GM12878 (cell line): Measurements from ENCODE around the gene USP35. TPM values are rescaled to one million over a fixed set of nuclear protein-coding genes. Genes with fewer than 3 reads are reported as not detected.

ENCODE experiments used
- ATAC-seq: fragments of 200-7000 bp; cut with Tn5 transposase; 3 replicates; pipeline ENCODE4 v1.9.1; 2020; ENCODE audit warnings: mild to moderate bottlenecking, moderate library complexity
- BruUV-seq: library from RNA; stranded (reverse); fragments of 400-500 nt; replicated peaks from 2 replicates; lab custom pipeline; 2021; lab: Mats Ljungman, UMichigan
- CTCF ChIA-PET: fragments of 300-600 bp; sonication (Branson Sonifier 250); formaldehyde crosslinking; extraction: SDS; loops from one replicate; lab custom pipeline; 2021; ENCODE audit warnings: inconsistent platforms; lab: Yijun Ruan, JAX
- POLR2A ChIA-PET: fragments of 350-600 bp; formaldehyde crosslinking; extraction: SDS; loops from one replicate; lab custom pipeline; 2021; ENCODE audit warnings: inconsistent platforms; lab: Charles Lee
- RAD21 ChIA-PET: fragments of 300-600 bp; sonication (Branson Sonifier 250); formaldehyde crosslinking; loops from one replicate; lab custom pipeline; 2023; ENCODE audit warnings: antibody characterized with exemption; ENCODE audit not compliant: unreplicated experiment; lab: Charles Lee
- SMC1A ChIA-PET: fragments of 300-600 bp; sonication (Branson Sonifier 250); formaldehyde crosslinking; loops from one replicate; lab custom pipeline; 2023; ENCODE audit not compliant: unreplicated experiment, uncharacterized antibody; lab: Charles Lee
- DNase-seq: peaks from one replicate; pipeline ENCODE4 v3.0.0-alpha.2; 2011; ENCODE audit warnings: low read depth, low spot score
- FAIRE-seq: peaks from 3 replicates; lab custom pipeline; 2011; peaks lifted over from hg19 to GRCh38; lab: Jason Lieb, UNC
- H2AFZ ChIP-seq: 2 replicates; pipeline ENCODE4 v1.6.0; 2011; ENCODE audit warnings: low read depth, low read length, control low read depth; ENCODE audit not compliant: control insufficient read depth
- H3K27ac ChIP-seq: 2 replicates; pipeline ENCODE4 v1.5.1; 2011; ENCODE audit warnings: control low read depth; ENCODE audit not compliant: control insufficient read depth, insufficient read depth
- H3K27me3 ChIP-seq, 2 experiments: replicated peaks in 1 of 2; 2 replicates each; pipeline versions ENCODE4 v1.6.0 to v1.6.1; 2011; ENCODE audit warnings: low read length in 1 of 2; ENCODE audit not compliant: control insufficient read depth in 2 of 2, insufficient read depth in 2 of 2
- H3K36me3 ChIP-seq, 2 experiments: 2 replicates each; pipeline ENCODE4 v1.5.1; 2011; ENCODE audit warnings: low read length in 1 of 2; ENCODE audit not compliant: control insufficient read depth in 2 of 2, insufficient read depth in 2 of 2
- H3K4me1 ChIP-seq: 2 replicates; pipeline ENCODE4 v1.6.1; 2011; ENCODE audit warnings: mild to moderate bottlenecking, low read length, moderate library complexity, mixed read lengths; ENCODE audit not compliant: control insufficient read depth, insufficient read depth
- H3K4me2 ChIP-seq: 2 replicates; pipeline ENCODE4 v1.6.0; 2011; ENCODE audit warnings: control low read depth; ENCODE audit not compliant: control insufficient read depth, insufficient read depth
- H3K4me3 ChIP-seq: fragments of 200-600 bp; sonication (generic); 2 replicates; pipeline ENCODE4 v1.5.1; 2016
- H3K79me2 ChIP-seq: 2 replicates; pipeline ENCODE4 v1.6.0; 2011; ENCODE audit warnings: low read length; ENCODE audit not compliant: control insufficient read depth, insufficient read depth
- H3K9ac ChIP-seq: 2 replicates; pipeline ENCODE4 v1.8.0; 2011; ENCODE audit warnings: low read length, control low read depth, mixed read lengths; ENCODE audit not compliant: control insufficient read depth, insufficient read depth
- H3K9me3 ChIP-seq: replicated peaks from 3 replicates; pipeline ENCODE4 v1.5.1; 2011; ENCODE audit warnings: mild to moderate bottlenecking, low read length; ENCODE audit not compliant: control insufficient read depth, insufficient read depth
- H4K20me1 ChIP-seq: 2 replicates; pipeline ENCODE4 v1.6.0; 2011; ENCODE audit not compliant: control insufficient read depth, insufficient read depth
- BHLHE40 ChIP-seq, 2 experiments: fragments of 450-650 bp in 1 of 2; IDR thresholded peaks; 2 replicates each; pipeline ENCODE4 v1.6.1; 2011 to 2017; ENCODE audit warnings: low read depth in 2 of 2, borderline replicate concordance in 1 of 2, improper control_type of control experiment in 1 of 2, low read length in 1 of 2, mild to moderate bottlenecking in 1 of 2
- CBX5 ChIP-seq: sonication (generic); IDR thresholded peaks from 2 replicates; pipeline ENCODE4 v1.6.1; 2016; ENCODE audit warnings: low read depth, moderate library complexity, mild to moderate bottlenecking, inconsistent platforms
- CEBPB ChIP-seq, 2 experiments: fragments of 150-350 bp in 1 of 2; IDR thresholded peaks; 2 replicates each; pipeline ENCODE4 v1.6.1; 2012 to 2014; ENCODE audit warnings: low read depth in 2 of 2, low read length in 2 of 2, borderline replicate concordance in 1 of 2, inconsistent platforms in 1 of 2
- FOS ChIP-seq: IDR thresholded peaks from 3 replicates; pipeline ENCODE4 v1.6.1; 2011; ENCODE audit warnings: borderline replicate concordance; ENCODE audit not compliant: insufficient read length; ENCODE audit errors: extremely low read depth
- NR2F1 ChIP-seq: fragments of 450-650 bp; conservative IDR thresholded peaks from 2 replicates; pipeline ENCODE4 v1.6.1; 2017; ENCODE audit warnings: mild to moderate bottlenecking
- POLR2AphosphoS2 ChIP-seq: IDR thresholded peaks from 2 replicates; pipeline ENCODE4 v1.6.1; 2011; ENCODE audit warnings: low read depth, mild to moderate bottlenecking, low read length, improper control_type of control experiment, moderate library complexity
- RAD51 ChIP-seq: fragments of 450-650 bp; IDR thresholded peaks from 2 replicates; pipeline ENCODE4 v1.6.1; 2016; ENCODE audit warnings: moderate library complexity, mild to moderate bottlenecking, inconsistent platforms
- ZBED1 ChIP-seq: IDR thresholded peaks from 2 replicates; pipeline ENCODE4 v1.6.1; 2016; ENCODE audit warnings: borderline replicate concordance
- ZNF274 ChIP-seq: IDR thresholded peaks from one replicate; pipeline ENCODE4 v1.8.0; 2011; ENCODE audit not compliant: insufficient read length, insufficient read depth
- WGBS: methylation state at CpG from one replicate; pipeline ENCODE4 v1.1.6; 2016; ENCODE audit warnings: low lambda C conversion rate; ENCODE audit not compliant: insufficient replicate concordance, insufficient coverage; ENCODE audit errors: missing lambda C conversion rate; 5-methylcytosine and 5-hydroxymethylcytosine counted together
- in situ Hi-C: fragments of 300-500 bp; cut with MboI; formaldehyde crosslinking; loops from 9 replicates; pipeline ENCODE4 v1.14.3; 2018; ENCODE audit warnings: mixed read lengths
- intact Hi-C: fragments of 100-400 bp; cut with micrococcal nuclease; formaldehyde crosslinking; loops from one replicate; pipeline ENCODE4 v1.14.2; 2022; ENCODE audit not compliant: unreplicated experiment
- polyA plus RNA-seq, 11 experiments: library from polyadenylated mRNA; depleted of rRNA in 4 of 11; unstranded in 6 of 11; stranded (reverse) in 5 of 11; fragments of >200 nt; fragmentation: Nextera tagmentation in 4 of 11; fragmentation: Illumina TruSeq in 1 of 11; extraction: Ambion mirVana in 4 of 11; extraction: Trizol in 1 of 11; gene quantifications; 1 replicate in 1 of 11; 2 replicates in 10 of 11; pipeline versions ENCODE4 v1.2.1 to v1.2.3, GENCODE V29; 2011 to 2016; ENCODE audit warnings: inconsistent platforms in 2 of 11, missing spikeins in 2 of 11, low read depth in 1 of 11
- total RNA-seq, 4 experiments: library from RNA; depleted of rRNA in 3 of 4; stranded (reverse); fragments of >200 nt in 3 of 4; fragmentation: Illumina TruSeq in 1 of 4; extraction: Trizol in 1 of 4; gene quantifications; 2 replicates each; pipeline versions ENCODE4 v1.2.1 to v1.2.3, GENCODE V29; 2013 to 2021
- TF ChIP-seq, protein P1 (sequence below): IDR thresholded peaks from 2 replicates; pipeline ENCODE4 v1.6.1; 2011; ENCODE audit warnings: low read depth, low read length, improper control_type of control experiment, borderline replicate concordance
- TF ChIP-seq, protein P2 (sequence below): fragments of 450-650 bp; IDR thresholded peaks from 2 replicates; pipeline ENCODE4 v1.6.1; 2017; ENCODE audit warnings: borderline replicate concordance
- TF ChIP-seq, protein P3 (sequence below): fragments of 450-650 bp; IDR thresholded peaks from 2 replicates; pipeline ENCODE4 v1.6.1; 2014; ENCODE audit warnings: mild to moderate bottlenecking
- TF ChIP-seq, protein P4 (sequence below): fragments of 450-650 bp; IDR thresholded peaks from 2 replicates; pipeline ENCODE4 v1.6.1; 2016; ENCODE audit warnings: mild to moderate bottlenecking
- TF ChIP-seq, protein P5 (sequence below): IDR thresholded peaks from 2 replicates; pipeline ENCODE4 v1.6.1; 2012; ENCODE audit warnings: low read depth, low read length, improper control_type of control experiment

USP35 gene
- total and polyA plus RNA-seq, 10 of the 15 experiments (the other 5 are each of a cell fraction or from before 2014, with no cell fraction given), result 0.13 to 6.4 (median 3.1) TPM; not detected in 1

DNA sequence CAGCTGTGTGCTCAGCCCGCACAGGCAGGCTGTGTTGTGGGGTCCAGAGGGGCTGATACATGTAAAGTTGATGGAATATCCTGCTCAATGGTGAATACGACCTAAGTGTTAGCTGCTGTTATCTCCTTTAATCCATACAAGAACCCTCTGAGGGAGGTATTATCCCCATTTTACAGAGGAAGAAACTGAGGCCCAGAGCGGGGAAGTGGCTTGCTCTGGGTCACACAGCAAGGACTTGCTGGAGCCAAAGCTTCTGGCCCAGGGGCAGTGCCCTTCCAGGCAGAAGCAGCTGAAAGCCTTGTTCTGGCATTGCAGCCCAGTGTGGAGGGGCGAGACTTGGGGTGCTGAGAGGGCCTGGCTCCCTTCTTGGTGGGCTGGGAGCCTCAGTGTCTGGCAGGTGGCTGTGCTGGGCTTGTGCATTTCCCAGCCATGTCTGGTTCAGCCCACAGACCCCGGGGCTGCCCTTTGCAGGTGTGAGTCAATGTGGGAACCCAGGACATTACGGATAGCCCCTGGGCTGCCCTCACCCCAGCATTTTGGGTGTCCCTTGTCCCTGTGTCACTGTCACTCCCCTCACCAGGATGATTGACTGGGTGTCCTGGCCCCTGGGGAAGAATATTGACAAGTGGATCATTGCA, 10.4 kb downstream of the USP35 start (continued):
- no peak for TF ChIP-seq POLR2AphosphoS2
- TF ChIP-seq, protein P1, sequence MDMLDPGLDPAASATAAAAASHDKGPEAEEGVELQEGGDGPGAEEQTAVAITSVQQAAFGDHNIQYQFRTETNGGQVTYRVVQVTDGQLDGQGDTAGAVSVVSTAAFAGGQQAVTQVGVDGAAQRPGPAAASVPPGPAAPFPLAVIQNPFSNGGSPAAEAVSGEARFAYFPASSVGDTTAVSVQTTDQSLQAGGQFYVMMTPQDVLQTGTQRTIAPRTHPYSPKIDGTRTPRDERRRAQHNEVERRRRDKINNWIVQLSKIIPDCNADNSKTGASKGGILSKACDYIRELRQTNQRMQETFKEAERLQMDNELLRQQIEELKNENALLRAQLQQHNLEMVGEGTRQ, result no peak

DNA sequence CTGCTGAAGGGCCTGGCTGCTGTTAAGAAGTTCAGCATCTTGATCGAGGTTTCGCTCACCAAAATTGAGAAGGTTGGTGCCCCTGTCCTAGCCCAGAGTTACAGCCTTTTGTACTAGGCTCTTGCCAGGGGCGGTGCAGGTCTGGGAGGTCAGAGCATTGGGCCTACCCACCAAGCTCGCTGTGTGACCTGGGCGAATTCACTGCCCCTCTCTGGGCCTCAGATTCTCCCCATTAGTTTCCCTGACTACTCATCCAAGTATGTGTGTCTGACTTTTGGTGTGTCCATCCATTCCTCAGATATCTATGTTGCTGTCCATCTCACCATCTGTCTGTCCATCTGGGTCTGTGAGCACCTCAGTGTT, 10.9 kb downstream of the USP35 start:
- Histone ChIP-seq H3K27ac (no peak overlapping the region), H3K36me3 (no peaks in the 10 kb centered on the region; a peak in 2 of 4 replicates), H3K4me1 (peaks cover 6% of the 10 kb centered on the region; the same call in 1 of the 2 replicates), H3K9ac (no peak overlapping the region), H3K79me2 (no peaks in the 10 kb centered on the region), H4K20me1 (no peaks in the 10 kb centered on the region), H3K4me3 (no peak overlapping the region), H3K4me2 (no peak overlapping the region), H3K9me3 (no peaks in the 10 kb centered on the region; the same call in 2 of the 3 replicates), H3K27me3 (no peaks in the 10 kb centered on the region), H2AFZ (no peak overlapping the region)
- ChIA-PET CTCF (no interaction called here), SMC1A (no interaction called here), RAD21 (no interaction called here), POLR2A (no interaction called here)
- in situ Hi-C loops, result no loop called here
- DNase-seq (no peak), FAIRE-seq (no peak), ATAC-seq (no peak)
- no TSS peak for BruUV-seq
- intact Hi-C loops, result no loop called here
- WGBS, result 96% methylated on average over 5 of the region's 5 CpGs
- TF ChIP-seq ZBED1 (no peak), ZNF274 (no peak), RAD51 (no peak), NR2F1 (no peak), CEBPB (IDR thresholded peaks at IDR 0.05; ENCODE audit: borderline replicate concordance in 1 of 2, low read depth in 2 of 2, low read length in 2 of 2) (no peak), BHLHE40 (IDR thresholded peaks at IDR 0.05; ENCODE audit: borderline replicate concordance in 1 of 2, low read depth in 2 of 2, low read length in 1 of 2) (no peak), CBX5 (no peak), FOS (no peak)
- TF ChIP-seq, protein P2, sequence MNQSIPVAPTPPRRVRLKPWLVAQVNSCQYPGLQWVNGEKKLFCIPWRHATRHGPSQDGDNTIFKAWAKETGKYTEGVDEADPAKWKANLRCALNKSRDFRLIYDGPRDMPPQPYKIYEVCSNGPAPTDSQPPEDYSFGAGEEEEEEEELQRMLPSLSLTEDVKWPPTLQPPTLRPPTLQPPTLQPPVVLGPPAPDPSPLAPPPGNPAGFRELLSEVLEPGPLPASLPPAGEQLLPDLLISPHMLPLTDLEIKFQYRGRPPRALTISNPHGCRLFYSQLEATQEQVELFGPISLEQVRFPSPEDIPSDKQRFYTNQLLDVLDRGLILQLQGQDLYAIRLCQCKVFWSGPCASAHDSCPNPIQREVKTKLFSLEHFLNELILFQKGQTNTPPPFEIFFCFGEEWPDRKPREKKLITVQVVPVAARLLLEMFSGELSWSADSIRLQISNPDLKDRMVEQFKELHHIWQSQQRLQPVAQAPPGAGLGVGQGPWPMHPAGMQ, result no peak
- TF ChIP-seq, protein P3, sequence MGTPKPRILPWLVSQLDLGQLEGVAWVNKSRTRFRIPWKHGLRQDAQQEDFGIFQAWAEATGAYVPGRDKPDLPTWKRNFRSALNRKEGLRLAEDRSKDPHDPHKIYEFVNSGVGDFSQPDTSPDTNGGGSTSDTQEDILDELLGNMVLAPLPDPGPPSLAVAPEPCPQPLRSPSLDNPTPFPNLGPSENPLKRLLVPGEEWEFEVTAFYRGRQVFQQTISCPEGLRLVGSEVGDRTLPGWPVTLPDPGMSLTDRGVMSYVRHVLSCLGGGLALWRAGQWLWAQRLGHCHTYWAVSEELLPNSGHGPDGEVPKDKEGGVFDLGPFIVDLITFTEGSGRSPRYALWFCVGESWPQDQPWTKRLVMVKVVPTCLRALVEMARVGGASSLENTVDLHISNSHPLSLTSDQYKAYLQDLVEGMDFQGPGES, result no peak
- TF ChIP-seq, protein P4, sequence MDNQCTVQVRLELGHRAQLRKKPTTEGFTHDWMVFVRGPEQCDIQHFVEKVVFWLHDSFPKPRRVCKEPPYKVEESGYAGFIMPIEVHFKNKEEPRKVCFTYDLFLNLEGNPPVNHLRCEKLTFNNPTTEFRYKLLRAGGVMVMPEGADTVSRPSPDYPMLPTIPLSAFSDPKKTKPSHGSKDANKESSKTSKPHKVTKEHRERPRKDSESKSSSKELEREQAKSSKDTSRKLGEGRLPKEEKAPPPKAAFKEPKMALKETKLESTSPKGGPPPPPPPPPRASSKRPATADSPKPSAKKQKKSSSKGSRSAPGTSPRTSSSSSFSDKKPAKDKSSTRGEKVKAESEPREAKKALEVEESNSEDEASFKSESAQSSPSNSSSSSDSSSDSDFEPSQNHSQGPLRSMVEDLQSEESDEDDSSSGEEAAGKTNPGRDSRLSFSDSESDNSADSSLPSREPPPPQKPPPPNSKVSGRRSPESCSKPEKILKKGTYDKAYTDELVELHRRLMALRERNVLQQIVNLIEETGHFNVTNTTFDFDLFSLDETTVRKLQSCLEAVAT, result no peak
- TF ChIP-seq, protein P5, sequence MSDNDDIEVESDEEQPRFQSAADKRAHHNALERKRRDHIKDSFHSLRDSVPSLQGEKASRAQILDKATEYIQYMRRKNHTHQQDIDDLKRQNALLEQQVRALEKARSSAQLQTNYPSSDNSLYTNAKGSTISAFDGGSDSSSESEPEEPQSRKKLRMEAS, result no peak
